K562 (cell line): ENCODE results near the gene DCTN1.

Experiments used
- CC2D1A ChIP-seq: fragments of 450-650 bp; IDR thresholded peaks from 2 replicates; pipeline ENCODE4 v1.6.1; 2017; ENCODE audit warnings: mild to moderate bottlenecking
- CTCF ChIP-seq, 3 experiments: IDR thresholded peaks in 2 of 3; conservative IDR thresholded peaks in 1 of 3; 2 replicates each; pipeline ENCODE4 v1.5.1; 2011 to 2012; ENCODE audit warnings: low read length in 3 of 3, mild to moderate bottlenecking in 3 of 3, control low read depth in 2 of 3, improper control_type of control experiment in 1 of 3, inconsistent platforms in 1 of 3, low read depth in 1 of 3, mixed read lengths in 1 of 3, moderate library complexity in 1 of 3; ENCODE audit not compliant: insufficient read depth in 2 of 3
- HDGF ChIP-seq: fragments of 450-650 bp; IDR thresholded peaks from 2 replicates; pipeline ENCODE4 v1.6.1; 2016
- MXI1 ChIP-seq: IDR thresholded peaks from 2 replicates; pipeline ENCODE4 v1.6.1; 2011; ENCODE audit warnings: low read depth, mild to moderate bottlenecking, improper control_type of control experiment, low read length
- RFX5 ChIP-seq: IDR thresholded peaks from 2 replicates; pipeline ENCODE4 v1.6.1; 2011; ENCODE audit warnings: low read depth, mild to moderate bottlenecking, improper control_type of control experiment, low read length
- SRF ChIP-seq, 2 experiments: fragments of 250-450, 450-650 bp in 1 of 2; sonication (Bioruptor Pico) in 1 of 2; sonication (generic) in 1 of 2; formaldehyde crosslinking; IDR thresholded peaks; 2 replicates each; pipeline versions ENCODE4 v1.5.0 to v1.5.1; 2020 to 2022; ENCODE audit warnings: mild to moderate bottlenecking in 1 of 2, missing genetic modification reagents in 1 of 2
- ZBTB40 ChIP-seq, 2 experiments: fragments of 450-650 bp in 1 of 2; sonication (generic) in 1 of 2; formaldehyde crosslinking in 1 of 2; IDR thresholded peaks; 2 replicates each; pipeline versions ENCODE4 v1.7.1 to v1.9.0; 2016 to 2022; ENCODE audit warnings: inconsistent platforms in 1 of 2, mild to moderate bottlenecking in 1 of 2, missing genetic modification reagents in 1 of 2
- ZNF263 ChIP-seq: sonication (generic); formaldehyde crosslinking; IDR thresholded peaks from 2 replicates; pipeline ENCODE4 v1.8.0; 2022; ENCODE audit warnings: mild to moderate bottlenecking, missing genetic modification reagents, borderline replicate concordance
- ZNF274 ChIP-seq: IDR thresholded peaks from 2 replicates; pipeline ENCODE4 v1.6.1; 2011; ENCODE audit warnings: low read depth, mild to moderate bottlenecking, low read length, moderate library complexity, borderline replicate concordance
- ZNF644 ChIP-seq: fragments of 200-800 bp; sonication (Bioruptor generic); IDR thresholded peaks from 2 replicates; pipeline ENCODE4 v1.6.1; 2016; ENCODE audit warnings: low read depth, missing genetic modification characterization, missing compliant biosample characterization

DNA sequence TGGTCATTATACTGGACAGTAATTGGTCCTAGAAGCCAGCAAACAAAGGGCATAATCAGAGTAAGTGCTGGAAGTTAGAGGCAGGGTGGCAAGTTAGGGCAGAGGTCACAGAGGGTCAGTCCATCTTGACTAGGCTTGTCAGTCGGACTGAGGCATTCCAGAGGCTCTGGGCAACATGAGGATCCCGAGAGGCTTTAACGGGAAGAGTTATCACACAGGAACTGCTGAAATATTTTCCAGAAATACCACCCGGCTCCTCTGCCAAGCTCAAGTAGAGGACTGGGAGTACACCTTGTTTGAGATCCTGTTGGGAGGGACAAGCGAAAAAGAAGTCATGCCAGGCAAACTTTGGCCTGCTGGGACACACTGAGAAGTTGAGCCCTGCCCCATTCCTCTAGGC, 27.6 kb upstream of the DCTN1 start:
- TF ChIP-seq RFX5 (no peak), CC2D1A (no peak), ZNF644 (tag) (no peak), MXI1 (no peak), ZNF274 (no peak), HDGF (no peak), SRF (CRISPR knock-in tag; IDR thresholded peaks at IDR 0.05) (no peak), CTCF (IDR thresholded peaks at IDR 0.05 in 2 of 3, conservative IDR thresholded peaks at IDR 0.05 in 1 of 3; ENCODE audit: insufficient read depth in 2 of 3, low read depth in 1 of 3, low read length in 3 of 3) (no peak), ZNF263 (CRISPR knock-in tag) (no peak), ZBTB40 (IDR thresholded peaks at IDR 0.05) (no peak), ZBTB40 (CRISPR knock-in tag; IDR thresholded peaks at IDR 0.05) (no peak)
